Colon (tissue), 2 donors: ENCODE results near the gene VSTM2L.

Source experiments
- FAIRE-seq: peaks from 2 replicates; lab custom pipeline; 2012; peaks lifted over from hg19 to GRCh38; lab: Jason Lieb, UNC
- donor health status: control.
- donor health status: control.

VSTM2L gene

DNA sequence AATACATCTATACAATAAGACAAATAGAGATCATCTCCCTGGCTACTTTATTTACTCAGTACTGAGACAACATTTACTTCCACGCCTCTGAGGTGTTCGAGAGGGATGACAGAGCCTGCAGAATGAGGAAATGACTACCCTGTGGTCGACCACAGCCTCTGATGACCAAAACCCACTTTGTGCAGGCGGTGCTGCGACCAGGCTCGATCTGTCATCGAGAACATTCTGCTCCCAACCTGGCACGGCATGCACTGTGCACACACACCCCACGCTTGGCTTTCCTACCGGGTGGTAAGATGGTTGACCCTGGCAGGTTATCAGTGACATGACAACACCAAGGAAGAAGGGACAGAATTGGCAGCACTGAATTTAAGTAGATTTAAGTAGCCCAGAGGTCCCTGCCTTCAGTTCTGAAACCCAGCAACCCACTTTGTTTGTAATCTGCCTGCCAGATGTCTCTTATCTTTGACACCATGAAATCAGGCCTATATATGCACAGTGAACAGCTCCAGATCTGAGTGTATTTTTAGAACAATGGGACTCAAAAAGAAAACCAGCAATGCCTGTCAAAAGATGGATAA lies 87.7 kb downstream of the VSTM2L start:
- no peak for FAIRE-seq

DNA sequence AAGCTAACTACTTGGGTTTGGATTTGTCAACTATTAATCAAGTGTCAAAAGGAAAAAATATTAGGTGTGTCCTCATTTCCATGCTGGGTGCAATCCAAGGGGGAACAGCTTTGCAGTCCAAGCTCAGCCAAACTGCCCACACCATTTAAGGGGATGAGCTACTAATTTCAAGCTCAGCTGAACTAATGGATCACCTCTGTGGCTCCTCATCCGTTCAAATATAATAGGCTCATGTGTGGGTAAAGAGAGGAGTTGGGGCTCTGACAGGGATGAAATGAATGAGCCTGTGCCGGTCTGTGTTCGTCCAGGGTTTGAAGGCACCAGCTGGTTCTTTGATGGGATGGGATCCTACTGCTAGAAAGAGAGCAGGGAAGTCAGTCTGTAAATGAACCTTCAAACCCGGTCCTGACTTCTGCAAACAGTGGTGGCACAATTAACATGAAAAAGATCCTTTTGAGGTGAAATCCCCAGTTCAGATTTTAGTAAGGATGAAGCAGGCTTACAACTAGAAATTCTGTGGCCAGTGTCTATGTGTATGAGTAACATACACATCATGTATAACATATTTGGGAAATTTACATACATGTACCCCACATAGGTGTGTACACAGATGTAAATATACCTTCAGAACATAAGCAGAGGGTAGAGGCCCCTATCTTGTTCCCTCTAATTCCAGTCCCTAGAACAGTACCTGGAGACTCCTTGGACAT lies 88.4 kb downstream of the VSTM2L start:
- no peak for FAIRE-seq

DNA sequence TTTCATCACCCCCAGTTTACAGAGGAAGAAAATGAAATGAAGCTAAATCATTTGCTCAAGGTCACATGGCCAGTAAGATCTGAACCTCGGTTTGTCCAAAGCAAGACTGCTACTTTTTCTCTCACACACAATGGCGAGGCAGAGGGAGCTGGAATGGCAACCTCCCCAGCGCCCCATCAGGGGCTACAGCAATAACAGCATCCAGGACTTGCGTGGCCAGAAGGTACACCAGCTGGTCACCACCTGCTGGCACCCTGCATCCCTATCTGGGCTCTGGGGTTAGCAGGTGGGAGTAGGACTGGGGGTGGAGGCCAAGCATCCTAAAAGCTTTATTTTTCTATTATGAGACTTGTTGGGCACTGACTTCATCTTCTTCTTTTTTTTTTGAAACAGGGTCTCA lies 89.0 kb downstream of the VSTM2L start:
- no peak for FAIRE-seq

DNA sequence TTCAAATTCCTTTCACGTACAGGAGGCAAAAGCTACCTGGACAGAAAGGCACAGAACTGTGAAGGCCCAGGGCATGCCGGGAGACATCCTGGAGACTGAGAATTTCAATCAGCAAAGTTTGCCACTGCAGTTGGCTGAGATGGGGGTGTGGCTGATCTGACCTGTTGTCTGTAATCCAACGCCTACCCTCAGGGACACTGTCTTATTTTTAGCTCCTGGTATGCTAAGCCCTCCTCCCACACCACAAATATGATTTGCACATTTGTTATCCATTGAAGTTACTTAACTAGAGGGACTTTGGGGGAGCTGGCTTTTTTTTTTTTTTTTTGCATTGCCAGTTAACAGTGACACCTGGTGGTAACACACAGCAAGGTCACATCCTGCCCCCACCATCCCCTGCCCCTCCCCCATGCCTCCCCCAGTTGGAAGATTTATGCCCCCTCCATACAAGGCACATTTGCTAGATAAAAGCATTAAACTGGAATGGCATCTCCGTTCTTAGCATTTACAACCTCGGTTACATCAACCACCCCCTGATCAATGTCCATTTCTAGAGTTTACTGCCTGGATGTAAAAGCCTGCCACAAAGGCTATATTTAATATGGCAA lies 90.0 kb downstream of the VSTM2L start:
- no peak for FAIRE-seq

DNA sequence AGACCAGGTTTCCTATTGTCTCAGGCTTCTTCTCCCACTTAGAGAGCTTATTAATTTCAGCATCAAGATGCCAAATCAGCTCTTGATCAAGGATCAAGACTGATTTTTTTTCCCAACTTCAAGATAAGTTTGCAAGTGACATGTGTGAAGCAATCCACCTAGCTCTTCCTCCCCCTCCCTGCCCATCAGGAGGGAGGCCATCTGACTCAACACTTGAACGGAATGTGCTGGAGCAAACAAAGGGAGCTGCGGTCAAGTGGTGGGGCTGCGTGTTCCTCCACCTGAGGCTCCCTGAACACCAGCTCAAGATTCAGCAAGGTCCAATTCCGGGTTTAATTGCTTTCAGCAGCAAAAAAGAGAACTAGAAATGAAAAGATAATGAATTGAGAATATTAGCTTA lies 91.6 kb downstream of the VSTM2L start:
- no peak for FAIRE-seq
